ENCODE results near the gene HPSE2. TPM values are rescaled to one million over a fixed set of nuclear protein-coding genes. Genes with fewer than 3 reads are reported as not detected.
"Not testable (repeated sequence)": the region's sequence is repeated elsewhere in the genome, so short reads cannot be mapped to it uniquely, and the experiment has no call there.

The HPSE2 gene
- total and polyA plus RNA-seq, 2 of the 8 experiments (the other 6 are each of a cell fraction or from before 2014, with no cell fraction given): 0.41 to 0.58 TPM

- H3K79me1 ChIP-seq (ENCODE audit: low read depth, low read length); H3K36me3 ChIP-seq (ENCODE audit: control insufficient read depth in 2 of 4, insufficient read depth in 4 of 4, low read length in 3 of 4); H3K23me2 ChIP-seq (ENCODE audit: low read depth, low read length); H3K79me2 ChIP-seq (ENCODE audit: control insufficient read depth in 1 of 2, insufficient read depth in 2 of 2, low read length in 2 of 2); H4K20me1 ChIP-seq (replicated peaks in 1 of 2; ENCODE audit: control insufficient read depth in 1 of 2, insufficient read depth in 2 of 2, low read length in 2 of 2); H3K27ac ChIP-seq (ENCODE audit: low read depth, low read length); H2BK5ac ChIP-seq (ENCODE audit: low read depth, low read length); H3K23ac ChIP-seq (ENCODE audit: insufficient read length); H4K8ac ChIP-seq (ENCODE audit: extremely low read depth, insufficient read depth, low read length); H4K5ac ChIP-seq (ENCODE audit: insufficient read length, low read depth, low read length); H2BK120ac ChIP-seq (replicated peaks; ENCODE audit: low read depth, low read length); H2BK20ac ChIP-seq (ENCODE audit: low read length); DNase-seq (ENCODE audit: low read depth in 1 of 2, low spot score in 2 of 2); H3K4me3 ChIP-seq (ENCODE audit: extremely low read depth in 1 of 4, insufficient read depth in 2 of 4, low read depth in 3 of 4, low read length in 4 of 4); H2AK5ac ChIP-seq (ENCODE audit: low read depth, low read length); H3K4me1 ChIP-seq (replicated peaks in 1 of 4; ENCODE audit: control insufficient read depth in 3 of 4, insufficient read depth in 4 of 4, low read length in 3 of 4); H3K9ac ChIP-seq (replicated peaks in 1 of 4; ENCODE audit: extremely low read depth in 1 of 4, low read depth in 3 of 4, low read length in 3 of 4); H3K27me3 ChIP-seq (replicated peaks in 1 of 4; ENCODE audit: control insufficient read depth in 3 of 4, extremely low read depth in 1 of 4, insufficient read depth in 3 of 4, low read length in 3 of 4); H3K4ac ChIP-seq (replicated peaks; ENCODE audit: insufficient read length, low read depth, low read length); H4K91ac ChIP-seq (replicated peaks; ENCODE audit: insufficient read length, low read length); POLR2A ChIA-PET (ENCODE audit: partially characterized antibody); H3K4me2 ChIP-seq (ENCODE audit: insufficient read depth in 1 of 2, low read depth in 2 of 2, low read length in 2 of 2); H2AFZ ChIP-seq (ENCODE audit: low read length); FAIRE-seq; H3K18ac ChIP-seq (ENCODE audit: extremely low read depth, low read length); H3K14ac ChIP-seq (ENCODE audit: insufficient read length); H3K56ac ChIP-seq (replicated peaks; ENCODE audit: insufficient read length, low read depth, low read length); H2BK12ac ChIP-seq (ENCODE audit: low read depth, low read length); H2BK15ac ChIP-seq (ENCODE audit: low read length): not testable (repeated sequence)
- CTCF ChIA-PET (ENCODE audit: partially characterized antibody): interaction anchor here (1.3 to 1.6 kb wide), 2 partner anchors 75 to 205 kb away, joined by 3 to 8 read pairs; no protein-coding TSS in a partner anchor
- H3K9me3 ChIP-seq (ENCODE audit: insufficient read depth in 2 of 2, low read depth in 1 of 2, low read length in 1 of 2): peaks cover 16 to 29% of the 10 kb centered on the region in 2 experiments
These were observed 12.2 kb upstream of the HPSE2 start for GRCh38 chr10:99247893-99248292.

All from H1 (cell line).